Thymus (tissue), 11 donors: ENCODE data around the gene RERE. TPM values are rescaled to one million over a fixed set of nuclear protein-coding genes. Genes with fewer than 3 reads are reported as not detected.

ENCODE experiments used
- DNase-seq, 9 donors: peaks; one replicate each; pipeline ENCODE4 v3.0.0-alpha.2; 2013; ENCODE audit warnings: low spot score in 9 of 9, low read depth in 6 of 9, missing footprints in 1 of 9
- H3K27ac ChIP-seq, 2 donors: one replicate each; pipeline ENCODE4 v1.5.1; 2013; ENCODE audit warnings: control low read depth in 1 of 2, low read depth in 1 of 2, low read length in 1 of 2, mild to moderate bottlenecking in 1 of 2, moderate library complexity in 1 of 2
- H3K27me3 ChIP-seq, 2 donors: one replicate each; pipeline ENCODE4 v1.5.1; 2013; ENCODE audit warnings: low read length in 1 of 2; ENCODE audit not compliant: control insufficient read depth in 2 of 2, insufficient read depth in 1 of 2
- H3K36me3 ChIP-seq, 2 donors: one replicate each; pipeline ENCODE4 v1.5.1; 2013; ENCODE audit warnings: low read length in 1 of 2, mild to moderate bottlenecking in 1 of 2, moderate library complexity in 1 of 2; ENCODE audit not compliant: control insufficient read depth in 2 of 2, insufficient read depth in 2 of 2
- H3K4me1 ChIP-seq, 2 donors: one replicate each; pipeline ENCODE4 v1.5.1; 2013; ENCODE audit warnings: low read length in 2 of 2; ENCODE audit not compliant: control insufficient read depth in 2 of 2, insufficient read depth in 2 of 2
- H3K4me3 ChIP-seq, 2 donors: one replicate each; pipeline ENCODE4 v1.5.1; 2013; ENCODE audit warnings: low read length in 2 of 2, control low read depth in 1 of 2, mild to moderate bottlenecking in 1 of 2
- H3K9me3 ChIP-seq, 2 donors: one replicate each; pipeline ENCODE4 v1.5.1; 2013; ENCODE audit warnings: low read length in 1 of 2, mild to moderate bottlenecking in 1 of 2; ENCODE audit not compliant: control insufficient read depth in 2 of 2, insufficient read depth in 1 of 2
- WGBS: extraction: QIAGEN DNeasy Blood & Tissue Kit; methylation state at CpG from one replicate; pipeline ENCODE4 v1.1.7; 2013; 5-methylcytosine and 5-hydroxymethylcytosine counted together
- polyA plus RNA-seq: library from polyadenylated mRNA; stranded (reverse); fragments of 200-250 nt; gene quantifications from one replicate; pipeline ENCODE4 v1.2.3, GENCODE V29; 2013
- total RNA-seq: library from RNA; stranded (reverse); fragments of 120-200 nt; gene quantifications from one replicate; pipeline ENCODE4 v1.2.4, GENCODE V29; 2013
- donor health status: healthy.

Gene RERE
- total and polyA plus RNA-seq, 2 donors: 22.9 to 37.7 TPM

DNA sequence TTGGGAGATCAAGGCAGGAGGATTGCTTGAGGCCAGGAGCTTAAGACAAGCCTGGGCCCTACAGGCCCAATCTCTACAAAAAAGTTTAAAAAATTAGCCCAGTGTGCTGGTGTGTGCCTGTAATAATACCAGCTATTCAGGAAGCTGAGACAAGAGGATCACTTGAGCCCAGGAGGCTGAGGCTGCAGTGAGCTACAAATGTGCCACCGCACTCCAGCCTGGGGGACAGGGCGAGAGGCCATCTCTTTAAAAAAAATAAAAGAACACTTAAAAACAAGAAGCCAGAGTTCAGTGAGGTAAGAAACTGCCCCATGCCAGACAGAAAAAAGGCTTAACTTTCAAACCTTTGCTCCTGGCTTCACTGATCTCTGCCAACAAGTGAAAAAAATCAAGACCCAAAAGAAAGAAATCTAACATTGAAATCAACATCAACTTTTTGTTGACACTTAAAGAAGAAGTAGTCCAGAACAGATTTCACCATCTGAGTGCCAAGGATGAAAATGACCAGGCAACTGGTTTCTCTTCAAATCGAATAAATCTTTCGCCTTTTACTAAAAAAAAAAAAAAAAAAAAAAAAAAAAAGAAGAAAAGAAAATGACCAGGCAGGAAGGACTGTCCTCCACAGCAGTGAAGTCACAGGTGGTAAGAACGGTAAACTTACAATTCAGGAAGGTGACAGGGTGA, 448.3 kb downstream of the RERE start:
- H3K27me3 ChIP-seq: no peaks in the 10 kb centered on the region
- H3K9me3 ChIP-seq: no peaks in the 10 kb centered on the region
- WGBS: 72% methylated on average over 5 of the region's 5 CpGs
- H3K27ac ChIP-seq: no peak overlapping the region
- peaks cover 32 to 34% of the 10 kb centered on the region in 2 donors for H3K36me3 ChIP-seq
- peaks cover 0 to 29% of the 10 kb centered on the region in 2 donors for H3K4me1 ChIP-seq
- no peak overlapping the region for H3K4me3 ChIP-seq
- no peak for DNase-seq

DNA sequence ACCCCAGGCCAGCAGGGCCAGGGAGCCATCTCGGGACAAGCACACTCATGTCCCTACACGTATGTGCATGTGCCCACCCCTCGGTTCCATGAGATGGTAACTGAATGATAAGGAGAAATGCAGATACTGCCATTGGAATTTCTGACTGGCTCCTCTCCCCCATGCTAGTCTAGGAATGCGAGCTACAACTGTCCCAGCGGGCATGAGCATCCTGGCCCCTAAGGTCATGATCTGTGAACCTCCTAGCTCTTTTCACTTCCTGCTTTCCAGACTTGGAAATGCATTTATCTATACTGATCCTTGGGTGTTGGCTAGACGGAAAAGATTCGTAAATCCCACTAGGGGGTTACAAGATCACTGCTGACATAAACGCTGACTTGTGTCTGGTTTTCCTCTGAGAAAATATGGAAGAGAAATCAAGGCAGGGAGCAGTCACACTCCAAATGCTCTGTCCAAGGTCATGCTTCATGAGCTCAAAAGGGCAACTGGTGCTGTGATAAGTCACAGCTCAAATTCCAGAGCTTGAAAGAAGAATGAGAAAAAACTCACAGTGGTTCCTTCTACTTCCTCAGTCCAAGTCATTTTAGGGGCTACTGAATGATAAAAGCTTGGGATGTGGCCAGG, 449.8 kb downstream of the RERE start:
- WGBS: 96% methylated on average over 8 of the region's 8 CpGs
- H3K36me3 ChIP-seq: peaks cover 36 to 39% of the 10 kb centered on the region in 2 donors
- H3K4me3 ChIP-seq: no peak overlapping the region
- no peaks in the 10 kb centered on the region for H3K9me3 ChIP-seq
- H3K4me1 ChIP-seq: peaks cover 0 to 35% of the 10 kb centered on the region in 2 donors
- no peaks in the 10 kb centered on the region for H3K27me3 ChIP-seq
- no peak overlapping the region for H3K27ac ChIP-seq
- no peak for DNase-seq

DNA sequence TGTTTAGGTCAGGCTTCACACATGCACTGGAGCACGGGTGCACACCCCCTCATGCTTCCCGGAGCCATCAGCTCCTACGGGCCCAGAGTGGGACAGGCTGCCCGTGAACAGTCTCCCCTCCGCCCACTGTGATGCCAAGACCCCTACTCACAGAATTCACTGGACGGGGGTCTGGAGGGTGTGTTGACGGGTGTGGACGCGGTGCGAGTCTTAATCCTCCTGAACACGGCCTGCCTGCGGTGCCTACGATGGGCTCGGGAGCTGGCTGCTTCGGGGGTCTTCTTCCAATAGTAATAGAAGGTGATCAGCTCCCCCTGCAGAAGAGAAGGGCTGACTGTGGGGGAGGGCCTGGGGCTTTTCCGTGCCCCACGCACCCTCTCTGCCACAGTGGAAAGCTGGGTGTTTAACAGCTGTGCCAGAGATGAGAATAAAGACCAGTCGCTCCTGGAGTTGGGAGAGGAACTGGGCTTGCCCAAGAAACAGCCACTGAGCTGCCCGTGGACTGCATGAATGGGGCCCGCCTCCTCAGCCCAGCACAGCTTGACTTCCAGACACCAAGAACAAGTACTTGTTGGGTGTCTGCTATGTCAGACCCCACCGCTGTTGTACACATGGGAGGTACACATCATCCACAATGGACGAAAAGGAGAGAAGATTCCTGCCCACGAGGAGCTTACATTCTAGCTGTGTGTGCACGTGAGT, 451.6 kb downstream of the RERE start:
- Histone ChIP-seq H3K4me3 (no peak overlapping the region), H3K27me3 (no peaks in the 10 kb centered on the region), H3K9me3 (no peaks in the 10 kb centered on the region), H3K36me3 (peaks cover 51 to 57% of the 10 kb centered on the region in 2 donors), H3K4me1 (peaks cover 0 to 32% of the 10 kb centered on the region in 2 donors), H3K27ac (no peak overlapping the region)
- 98% methylated on average over 24 of the region's 24 CpGs for WGBS
- DNase-seq: no peak

DNA sequence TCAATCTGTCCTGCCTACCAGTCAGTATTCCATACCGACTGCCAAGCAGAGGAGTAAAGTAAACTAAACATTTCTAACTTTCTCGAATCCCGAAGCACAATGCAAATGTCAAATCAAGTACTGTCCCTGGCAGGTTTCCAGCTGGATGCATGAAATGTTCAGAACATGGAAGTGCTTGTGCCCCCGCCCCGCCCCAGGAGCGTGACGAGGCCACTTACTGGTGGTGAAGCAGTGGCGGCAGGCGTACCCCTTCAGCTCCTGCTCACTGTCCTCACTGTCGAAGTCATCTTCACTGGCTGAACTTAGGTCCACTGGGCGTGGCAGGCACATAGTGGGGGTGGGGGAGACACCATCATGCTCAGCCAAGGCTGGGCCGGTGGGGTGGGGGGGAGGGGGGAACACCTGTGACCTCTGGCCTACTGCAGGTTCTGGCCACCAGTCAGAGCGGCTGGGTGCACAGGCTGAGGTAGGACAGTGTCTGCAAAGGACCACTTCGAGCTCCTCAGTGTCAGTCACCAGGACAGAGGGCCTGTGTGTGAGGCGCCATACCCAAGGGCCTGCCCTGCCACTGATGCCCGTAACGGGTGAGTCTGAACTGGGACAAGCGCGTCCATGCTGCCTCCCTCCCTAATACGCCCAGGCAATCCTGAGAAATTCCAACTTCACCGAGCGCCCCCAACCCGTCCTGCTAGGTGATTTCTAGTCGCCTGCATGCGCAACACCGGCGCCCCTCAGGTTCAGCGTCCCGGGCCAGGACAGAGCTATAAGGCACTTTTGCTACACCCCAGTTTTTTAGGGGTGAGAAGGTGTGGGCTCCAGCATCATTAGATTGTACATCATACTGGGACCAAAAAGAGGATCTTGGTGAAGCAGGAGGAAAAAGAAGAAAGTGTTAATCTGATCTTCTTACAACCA, 452.7 kb downstream of the RERE start:
- no peaks in the 10 kb centered on the region for H3K27me3 ChIP-seq
- no peak overlapping the region for H3K27ac ChIP-seq
- no peak overlapping the region for H3K4me3 ChIP-seq
- no peaks in the 10 kb centered on the region for H3K9me3 ChIP-seq
- no peak for DNase-seq
- H3K4me1 ChIP-seq: peaks cover 0 to 31% of the 10 kb centered on the region in 2 donors
- peaks cover 60 to 61% of the 10 kb centered on the region in 2 donors for H3K36me3 ChIP-seq
- WGBS: 97% methylated on average over 29 of the region's 29 CpGs

DNA sequence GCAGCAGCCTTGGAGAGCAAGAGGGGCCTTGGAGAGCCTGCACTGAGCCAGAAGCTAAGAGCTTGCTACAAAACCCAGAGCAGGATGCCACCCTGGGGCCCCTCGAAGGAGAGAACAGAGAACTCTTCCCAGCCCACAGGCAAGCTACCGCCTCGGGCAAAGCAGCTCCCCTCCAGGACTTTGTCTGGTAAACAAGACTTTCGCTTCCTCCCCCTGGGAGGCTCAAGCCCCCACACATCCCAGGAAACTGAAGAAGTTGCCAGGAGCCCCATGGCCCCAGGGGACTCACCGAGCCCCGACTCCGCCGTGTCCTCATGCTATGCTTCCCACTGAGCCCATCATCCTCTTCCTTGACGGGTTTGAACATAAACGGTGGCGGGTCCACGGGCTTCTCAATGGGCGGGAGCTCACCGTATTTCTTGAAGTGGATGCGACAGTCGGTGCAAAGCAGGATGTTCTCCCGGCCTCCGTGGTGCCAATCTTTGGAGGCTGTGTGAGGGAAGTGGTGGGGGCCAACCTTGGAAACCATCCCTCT, 453.6 kb downstream of the RERE start:
- Histone ChIP-seq H3K9me3 (no peaks in the 10 kb centered on the region), H3K4me3 (no peak overlapping the region), H3K4me1 (peaks cover 0 to 31% of the 10 kb centered on the region in 2 donors), H3K27ac (peak overlapping the region in 1 of 2 donors; percentile 51), H3K27me3 (no peaks in the 10 kb centered on the region), H3K36me3 (peaks cover 68 to 70% of the 10 kb centered on the region in 2 donors)
- DNase-seq: no peak
- WGBS: 96% methylated on average over 18 of the region's 18 CpGs

DNA sequence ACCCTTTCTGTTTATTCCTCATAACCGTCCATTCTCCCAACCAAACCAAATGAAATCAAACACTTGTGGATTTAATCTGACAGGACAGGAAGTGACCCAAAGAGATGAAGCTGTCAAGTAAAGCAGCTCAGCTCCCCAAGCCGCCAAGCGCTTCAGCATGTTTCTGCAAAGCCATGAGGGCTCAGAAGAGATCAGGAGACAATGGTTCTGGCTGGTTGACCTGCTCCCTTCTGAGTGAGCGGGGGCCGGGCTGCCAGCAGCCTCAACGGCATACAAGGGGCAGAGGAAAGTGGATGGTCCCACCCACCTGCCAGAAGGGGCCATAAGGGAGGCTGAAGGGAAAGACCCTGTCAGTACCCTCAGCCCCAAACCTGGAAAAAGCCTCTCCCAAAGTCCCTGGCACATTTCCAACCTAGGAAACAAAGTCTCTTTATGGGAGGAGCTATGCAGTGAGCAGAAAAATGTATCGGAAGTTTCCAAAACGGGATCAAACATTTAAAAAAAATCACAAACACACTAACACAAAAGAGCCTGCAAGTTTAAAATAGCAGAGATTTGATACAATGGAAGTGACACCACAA, 454.2 kb downstream of the RERE start:
- no peak for DNase-seq
- Histone ChIP-seq H3K27ac (peak overlapping the region in 1 of 2 donors; percentile 51), H3K9me3 (no peaks in the 10 kb centered on the region), H3K27me3 (no peaks in the 10 kb centered on the region), H3K36me3 (peaks cover 74 to 76% of the 10 kb centered on the region in 2 donors), H3K4me3 (no peak overlapping the region), H3K4me1 (peaks cover 0 to 31% of the 10 kb centered on the region in 2 donors)
- WGBS: 95% methylated on average over 8 of the region's 8 CpGs

DNA sequence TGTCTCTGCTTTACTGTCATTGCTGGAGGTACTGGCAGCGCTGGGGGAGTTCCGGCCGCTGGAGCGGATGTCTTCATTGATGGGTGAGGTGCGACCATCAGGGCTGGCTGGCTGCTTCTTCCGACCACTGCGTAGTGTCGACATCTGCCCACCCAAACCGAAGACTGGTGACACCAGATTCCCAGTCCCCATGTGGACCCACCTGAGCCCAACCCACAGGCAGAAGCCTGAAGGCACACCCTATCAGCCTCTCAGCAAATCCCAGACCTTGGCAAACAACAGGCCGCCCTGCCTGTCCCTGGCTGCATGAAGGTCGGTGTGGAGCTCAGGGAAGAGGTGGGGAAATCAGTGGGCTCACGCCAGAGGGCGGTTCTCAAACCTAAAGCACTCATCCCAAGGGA, 454.7 kb downstream of the RERE start:
- Histone ChIP-seq H3K27ac (no peak overlapping the region), H3K36me3 (peaks cover 79 to 82% of the 10 kb centered on the region in 2 donors), H3K4me3 (no peak overlapping the region), H3K27me3 (no peaks in the 10 kb centered on the region), H3K9me3 (no peaks in the 10 kb centered on the region), H3K4me1 (peaks cover 0 to 28% of the 10 kb centered on the region in 2 donors)
- DNase-seq: no peak
- WGBS: 93% methylated on average over 13 of the region's 13 CpGs

DNA sequence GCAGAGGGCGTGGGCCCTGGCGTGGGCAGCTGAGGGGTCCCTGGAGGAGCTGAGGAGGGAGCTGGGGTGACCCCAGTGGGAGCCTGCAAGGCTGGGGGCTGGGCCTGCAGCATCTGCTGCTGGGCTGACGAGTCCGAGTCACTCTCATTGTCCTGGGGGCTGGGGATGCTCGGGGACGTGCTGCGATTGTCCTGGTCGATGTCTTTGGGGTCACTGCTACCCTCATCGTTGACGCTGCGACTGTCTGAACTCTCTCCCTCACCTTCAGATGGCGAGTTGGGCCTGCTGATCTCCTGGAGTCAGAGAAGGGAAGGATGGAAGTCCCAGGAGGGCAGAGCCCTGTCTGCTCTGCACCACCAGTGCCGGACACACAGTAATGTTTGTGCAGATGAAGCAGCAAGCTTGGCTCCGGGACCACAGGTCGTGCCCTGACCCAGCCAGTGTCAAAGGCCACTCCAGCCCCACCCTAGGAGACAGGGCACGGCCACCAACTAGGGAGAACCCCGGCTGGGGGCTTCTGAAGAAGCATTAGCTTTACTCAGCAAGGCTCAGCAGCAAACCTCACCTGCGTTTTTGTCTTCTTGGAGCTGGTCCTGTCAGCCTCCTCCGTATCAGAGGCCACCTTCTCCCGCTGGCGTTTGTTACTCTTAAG, 456.1 kb downstream of the RERE start:
- Histone ChIP-seq H3K36me3 (peaks cover 91 to 93% of the 10 kb centered on the region in 2 donors), H3K4me3 (no peak overlapping the region), H3K4me1 (peaks cover 0 to 22% of the 10 kb centered on the region in 2 donors), H3K27me3 (no peaks in the 10 kb centered on the region), H3K9me3 (no peaks in the 10 kb centered on the region), H3K27ac (no peak overlapping the region)
- 98% methylated on average over 21 of the region's 21 CpGs for WGBS
- no peak for DNase-seq
